ENCODE data around the gene NDUFA5.

Gene NDUFA5

GRCh38 chr7:123498031-123498430 lies 59.6 kb downstream of the NDUFA5 start:
- H3K9ac ChIP-seq (ENCODE audit: low read length), result no peak overlapping the region
- no peak overlapping the region for H3K4me3 ChIP-seq (ENCODE audit: low read length)
- no peak overlapping the region for H3K4me2 ChIP-seq (ENCODE audit: low read length)
- H4K20me1 ChIP-seq (ENCODE audit: insufficient read depth, low read length), result no peaks in the 10 kb centered on the region
- H3K9me3 ChIP-seq (ENCODE audit: insufficient read depth, low read length), result no peaks in the 10 kb centered on the region
- 0 out of 2 replicates have a peak, but pooled peaks cover 4% of the 10 kb centered on the region for H3K27me3 ChIP-seq (ENCODE audit: low read depth, low read length)
- TF ChIP-seq CTCF (IDR thresholded peaks at IDR 0.05; ENCODE audit: low read depth, low read length) (no peak), EZH2phosphoT487 (IDR thresholded peaks at IDR 0.05; ENCODE audit: low read depth) (no peak)
- peaks cover 4% of the 10 kb centered on the region for H3K4me1 ChIP-seq (ENCODE audit: low read length)
- H3K79me2 ChIP-seq (ENCODE audit: low read length), result no peaks in the 10 kb centered on the region
- H2AFZ ChIP-seq (ENCODE audit: low read depth, low read length), result no peak overlapping the region
- H3K36me3 ChIP-seq (replicated peaks; ENCODE audit: low read depth, low read length), result no peaks in the 10 kb centered on the region
- H3K27ac ChIP-seq (ENCODE audit: low read length), result no peak overlapping the region

GRCh38 chr7:123494193-123494796 lies 63.3 kb downstream of the NDUFA5 start:
- H2AFZ ChIP-seq (ENCODE audit: low read depth, low read length), result no peak overlapping the region

GRCh38 chr7:123492485-123492884 lies 65.1 kb downstream of the NDUFA5 start:
- H3K9me3 ChIP-seq (ENCODE audit: insufficient read depth, low read length), result no peaks in the 10 kb centered on the region
- H3K36me3 ChIP-seq (replicated peaks; ENCODE audit: low read depth, low read length), result no peaks in the 10 kb centered on the region
- no peak overlapping the region for H3K4me3 ChIP-seq (ENCODE audit: low read length)

More at GRCh38 chr7:123494193-123494796, 63.3 kb downstream of the NDUFA5 start:
- no peaks in the 10 kb centered on the region for H3K36me3 ChIP-seq (replicated peaks; ENCODE audit: low read depth, low read length)
- H3K27ac ChIP-seq (ENCODE audit: low read length), result no peak overlapping the region
- no peak overlapping the region for H3K4me3 ChIP-seq (ENCODE audit: low read length)
- peaks cover 14% of the 10 kb centered on the region for H3K4me1 ChIP-seq (ENCODE audit: low read length)
- H3K9me3 ChIP-seq (ENCODE audit: insufficient read depth, low read length), result no peaks in the 10 kb centered on the region
- H3K27me3 ChIP-seq (ENCODE audit: low read depth, low read length), result 0 out of 2 replicates have a peak, but pooled peaks cover 4% of the 10 kb centered on the region
- no peaks in the 10 kb centered on the region for H3K79me2 ChIP-seq (ENCODE audit: low read length)
- no peak overlapping the region for H3K9ac ChIP-seq (ENCODE audit: low read length)
- peak overlapping the region; percentile 14; the same call in 1 of the 2 replicates for H3K4me2 ChIP-seq (ENCODE audit: low read length)
- H4K20me1 ChIP-seq (ENCODE audit: insufficient read depth, low read length), result no peaks in the 10 kb centered on the region
- TF ChIP-seq EZH2phosphoT487 (IDR thresholded peaks at IDR 0.05; ENCODE audit: low read depth) (no peak), CTCF (IDR thresholded peaks at IDR 0.05; ENCODE audit: low read depth, low read length) (peak; percentile 71)

More at GRCh38 chr7:123492485-123492884, 65.1 kb downstream of the NDUFA5 start:
- H3K27ac ChIP-seq (ENCODE audit: low read length), result no peak overlapping the region
- H3K4me2 ChIP-seq (ENCODE audit: low read length), result peak overlapping the region; percentile 15
- H3K4me1 ChIP-seq (ENCODE audit: low read length), result peaks cover 14% of the 10 kb centered on the region
- no peaks in the 10 kb centered on the region for H4K20me1 ChIP-seq (ENCODE audit: insufficient read depth, low read length)
- H3K27me3 ChIP-seq (ENCODE audit: low read depth, low read length), result 0 out of 2 replicates have a peak, but pooled peaks cover 4% of the 10 kb centered on the region
- TF ChIP-seq CTCF (IDR thresholded peaks at IDR 0.05; ENCODE audit: low read depth, low read length) (0 out of 2 replicates have a peak, but pooled peaks have one; percentile 8), EZH2phosphoT487 (IDR thresholded peaks at IDR 0.05; ENCODE audit: low read depth) (no peak)
- H3K79me2 ChIP-seq (ENCODE audit: low read length), result no peaks in the 10 kb centered on the region
- no peak overlapping the region for H2AFZ ChIP-seq (ENCODE audit: low read depth, low read length)
- no peak overlapping the region for H3K9ac ChIP-seq (ENCODE audit: low read length)

Measured in OCI-LY3 (cell line).